Esophagus muscularis mucosa (tissue), 4 donors: ENCODE data around the gene KAZN. TPM values are rescaled to one million over a fixed set of nuclear protein-coding genes. Genes with fewer than 3 reads are reported as not detected.

ENCODE experiments used
- DNase-seq: peaks from one replicate; pipeline ENCODE4 v3.0.0-alpha.2; 2017; ENCODE audit errors: extremely low spot score
- H3K27ac ChIP-seq, 4 donors: fragments of 200-600 bp; sonication (generic); replicated peaks in 1 of 4; 1 replicate in 3 of 4; 2 replicates in 1 of 4; pipeline ENCODE4 v1.5.1; 2016 to 2019; ENCODE audit warnings: mild to moderate bottlenecking in 1 of 4
- H3K27me3 ChIP-seq, 4 donors: fragments of 200-600 bp; sonication (generic); one replicate each; pipeline versions ENCODE4 v1.5.1 to v1.6.0; 2016 to 2019
- H3K36me3 ChIP-seq, 4 donors: fragments of 200-600 bp; sonication (generic); one replicate each; pipeline ENCODE4 v1.5.1; 2016 to 2019
- H3K4me1 ChIP-seq, 4 donors: fragments of 200-600 bp; sonication (generic); one replicate each; pipeline ENCODE4 v1.5.1; 2016 to 2019
- H3K4me3 ChIP-seq, 4 donors: fragments of 200-600 bp; sonication (generic); 1 replicate in 2 of 4; 2 replicates in 2 of 4; pipeline ENCODE4 v1.5.1; 2016 to 2019; ENCODE audit warnings: mild to moderate bottlenecking in 4 of 4, moderate library complexity in 1 of 4
- H3K9me3 ChIP-seq, 4 donors: fragments of 200-600 bp; sonication (generic); 1 replicate in 3 of 4; 2 replicates in 1 of 4; pipeline ENCODE4 v1.5.1; 2016 to 2019
- CTCF ChIP-seq, 3 experiments: fragments of 200-600 bp in 2 of 3; fragments of 450-650 bp in 1 of 3; sonication (generic) in 2 of 3; IDR thresholded peaks; one replicate each; pipeline ENCODE4 v1.5.1; 2017 to 2019; ENCODE audit warnings: antibody characterized with exemption in 3 of 3, mild to moderate bottlenecking in 2 of 3, moderate library complexity in 1 of 3
- EP300 ChIP-seq: sonication (generic); formaldehyde crosslinking; IDR thresholded peaks from one replicate; pipeline ENCODE4 v1.6.1; 2017; ENCODE audit warnings: antibody characterized with exemption
- POLR2A ChIP-seq: fragments of 450-650 bp; IDR thresholded peaks from one replicate; pipeline ENCODE4 v1.6.1; 2017; ENCODE audit warnings: antibody characterized with exemption, moderate library complexity, mild to moderate bottlenecking, low read depth
- POLR2AphosphoS5 ChIP-seq, 2 donors: sonication (generic); formaldehyde crosslinking; IDR thresholded peaks; one replicate each; pipeline ENCODE4 v1.6.1; 2017; ENCODE audit warnings: antibody characterized with exemption in 2 of 2
- WGBS: methylation state at CpG from one replicate; pipeline ENCODE4 v1.1.5; 2018; 5-methylcytosine and 5-hydroxymethylcytosine counted together
- intact Hi-C: fragments of 100-400 bp; cut with DNase I; formaldehyde crosslinking; loops from one replicate; pipeline ENCODE4 v1.15.1; 2023
- total RNA-seq, 4 donors: library from RNA; depleted of rRNA; stranded (reverse); fragments of >200 nt; gene quantifications; one replicate each; pipeline versions ENCODE4 v1.1.0 to v1.2.1, GENCODE V29; 2016

The KAZN gene
- total RNA-seq, 4 donors from 2014 or later: 9.9 to 14.1 (median 11.9) TPM

GRCh38 chr1:15075817-15076216 lies 477.3 kb downstream of the KAZN start:
- Histone ChIP-seq H3K4me1 (peaks cover 0 to 16% (median 15%) of the 10 kb centered on the region in 4 donors), H3K36me3 (no peaks in the 10 kb centered on the region), H3K27ac (peak overlapping the region; percentile 52 to 63 (median 57)), H3K9me3 (no peaks in the 10 kb centered on the region), H3K4me3 (no peak overlapping the region), H3K27me3 (no peaks in the 10 kb centered on the region)
- TF ChIP-seq POLR2AphosphoS5 (IDR thresholded peaks at IDR 0.05) (peak in 1 of 2 donors; percentile 9), CTCF (IDR thresholded peaks at IDR 0.05) (no peak)
- WGBS: 42% methylated on average over 2 of the region's 2 CpGs
- DNase-seq: no peak
- intact Hi-C loops: no loop called here

- DNase-seq: no peak
- no peaks in the 10 kb centered on the region for H3K27me3 ChIP-seq
- intact Hi-C loops: no loop called here
- H3K4me1 ChIP-seq: peaks cover 0 to 16% (median 15%) of the 10 kb centered on the region in 4 donors
- H3K4me3 ChIP-seq: no peak overlapping the region
- no peak overlapping the region for H3K27ac ChIP-seq
- H3K36me3 ChIP-seq: no peaks in the 10 kb centered on the region
- WGBS: 93% methylated on average over 9 of the region's 9 CpGs
- no peaks in the 10 kb centered on the region for H3K9me3 ChIP-seq
- no peak for TF ChIP-seq EP300
- TF ChIP-seq POLR2A: no peak
- no peak for TF ChIP-seq CTCF (IDR thresholded peaks at IDR 0.05)
- TF ChIP-seq POLR2AphosphoS5 (IDR thresholded peaks at IDR 0.05): no peak
Measured at GRCh38 chr1:15076807-15077206, 478.3 kb downstream of the KAZN start.

- Histone ChIP-seq H3K36me3 (no peaks in the 10 kb centered on the region), H3K9me3 (no peaks in the 10 kb centered on the region), H3K27me3 (no peaks in the 10 kb centered on the region), H3K27ac (no peak overlapping the region), H3K4me1 (peaks cover 0 to 16% (median 15%) of the 10 kb centered on the region in 4 donors), H3K4me3 (no peak overlapping the region)
- WGBS: 94% methylated on average over 10 of the region's 10 CpGs
- intact Hi-C loops: no loop called here
- TF ChIP-seq EP300: no peak
- no peak for TF ChIP-seq CTCF (IDR thresholded peaks at IDR 0.05)
- no peak for TF ChIP-seq POLR2A
- no peak for TF ChIP-seq POLR2AphosphoS5 (IDR thresholded peaks at IDR 0.05)
- DNase-seq: no peak
Measured at GRCh38 chr1:15077384-15077783, 478.9 kb downstream of the KAZN start.

- no peaks in the 10 kb centered on the region for H3K36me3 ChIP-seq
- no peak overlapping the region for H3K27ac ChIP-seq
- H3K9me3 ChIP-seq: no peaks in the 10 kb centered on the region
- no peak for DNase-seq
- no peaks in the 10 kb centered on the region for H3K27me3 ChIP-seq
- intact Hi-C loops: no loop called here
- no peak overlapping the region for H3K4me3 ChIP-seq
- TF ChIP-seq EP300 (no peak), CTCF (IDR thresholded peaks at IDR 0.05) (no peak), POLR2AphosphoS5 (IDR thresholded peaks at IDR 0.05) (no peak), POLR2A (no peak)
- 88% methylated on average over 6 of the region's 10 CpGs for WGBS
- peaks cover 0 to 14% (median 13%) of the 10 kb centered on the region in 4 donors for H3K4me1 ChIP-seq
Measured at GRCh38 chr1:15080328-15081007, 482.0 kb downstream of the KAZN start.

GRCh38 chr1:15081102-15081501 lies 482.6 kb downstream of the KAZN start:
- no peak for TF ChIP-seq EP300
- TF ChIP-seq CTCF (IDR thresholded peaks at IDR 0.05): no peak
- TF ChIP-seq POLR2AphosphoS5 (IDR thresholded peaks at IDR 0.05): no peak
- no peak for TF ChIP-seq POLR2A
- DNase-seq: no peak
- no peaks in the 10 kb centered on the region for H3K36me3 ChIP-seq
- no peak overlapping the region for H3K27ac ChIP-seq
- WGBS: 65% methylated on average over 8 of the region's 8 CpGs
- intact Hi-C loops: no loop called here
- no peak overlapping the region for H3K4me3 ChIP-seq
- no peaks in the 10 kb centered on the region for H3K27me3 ChIP-seq
- H3K9me3 ChIP-seq: no peaks in the 10 kb centered on the region
- H3K4me1 ChIP-seq: peaks cover 0 to 8% (median 7%) of the 10 kb centered on the region in 4 donors
